Measurements from ENCODE around the gene MAD1L1. TPM values are rescaled to one million over a fixed set of nuclear protein-coding genes. Genes with fewer than 3 reads are reported as not detected.

The MAD1L1 gene
- total RNA-seq, 1 experiment from 2014 or later, result 50.8 TPM

- no peak for DNase-seq
- H3F3A ChIP-seq (ENCODE audit: insufficient read depth, low read depth), result no peaks in the 10 kb centered on the region
- CTCF ChIA-PET, result no interaction called here
Observed at GRCh38 chr7:1867370-1868260, 365.1 kb downstream of the MAD1L1 start.

DNA sequence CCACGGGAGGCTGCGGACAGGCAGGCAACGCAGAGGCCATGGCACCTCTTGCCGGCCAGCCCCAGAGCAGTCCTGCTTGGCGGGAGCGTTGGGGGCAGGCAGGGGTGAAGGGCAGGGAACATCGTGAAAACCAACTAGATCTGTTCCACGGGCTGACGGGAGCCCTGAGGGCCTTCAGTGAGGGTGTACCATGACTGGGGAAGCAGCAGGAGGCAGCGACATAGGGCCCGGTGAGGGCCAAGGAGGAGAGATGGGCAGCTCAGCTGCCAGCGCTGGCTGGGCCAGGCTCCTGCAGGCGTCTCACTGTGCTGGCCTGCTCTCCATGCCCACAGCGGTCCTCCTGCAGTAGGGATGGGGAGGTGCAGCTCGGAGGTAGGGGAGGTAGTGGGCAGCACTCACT, 366.1 kb downstream of the MAD1L1 start:
- Histone ChIP-seq H3K4me1 (replicated peaks; ENCODE audit: insufficient read depth) (no peaks in the 10 kb centered on the region), H3K79me2 (ENCODE audit: low read depth) (no peaks in the 10 kb centered on the region), H3K4me3 (no peak overlapping the region), H3K27ac (no peak overlapping the region), H3K4me2 (no peak overlapping the region), H3K36me3 (ENCODE audit: low read depth) (no peaks in the 10 kb centered on the region), H3K9me2 (ENCODE audit: insufficient read depth) (no peaks in the 10 kb centered on the region), H3K27me3 (ENCODE audit: insufficient read depth, low read depth) (no peaks in the 10 kb centered on the region), H3K9me3 (ENCODE audit: insufficient read depth, low read depth) (no peaks in the 10 kb centered on the region), H3F3A (ENCODE audit: insufficient read depth, low read depth) (no peaks in the 10 kb centered on the region), H4K20me1 (ENCODE audit: insufficient read depth) (peaks cover 3% of the 10 kb centered on the region; the same call in 1 of the 2 replicates), H2AFZ (no peak overlapping the region)
- TF ChIP-seq EZH2 (IDR thresholded peaks at IDR 0.05; ENCODE audit: low read depth) (no peak), CTCF (conservative IDR thresholded peaks at IDR 0.05) (no peak)
- intact Hi-C loops (cut with micrococcal nuclease; ENCODE audit: unreplicated experiment), result no loop called here
- ChIA-PET CTCF (no interaction called here), POLR2A (ENCODE audit: unreplicated experiment) (no interaction called here)
- DNase-seq, result no peak
- BruUV-seq (replicated peaks), result no TSS peak

More at GRCh38 chr7:1867370-1868260, 365.1 kb downstream of the MAD1L1 start:
- H4K20me1 ChIP-seq (ENCODE audit: insufficient read depth), result peaks cover 3% of the 10 kb centered on the region; the same call in 1 of the 2 replicates
- no peaks in the 10 kb centered on the region for H3K36me3 ChIP-seq (ENCODE audit: low read depth)
- TF ChIP-seq EZH2 (IDR thresholded peaks at IDR 0.05; ENCODE audit: low read depth) (no peak), CTCF (conservative IDR thresholded peaks at IDR 0.05) (no peak)
- BruUV-seq (replicated peaks), result no TSS peak
- H3K79me2 ChIP-seq (ENCODE audit: low read depth), result no peaks in the 10 kb centered on the region
- no peaks in the 10 kb centered on the region for H3K4me1 ChIP-seq (replicated peaks; ENCODE audit: insufficient read depth)
- H3K4me3 ChIP-seq, result no peak overlapping the region
- no peak overlapping the region for H3K4me2 ChIP-seq
- H3K9me2 ChIP-seq (ENCODE audit: insufficient read depth), result no peaks in the 10 kb centered on the region
- no peak overlapping the region for H3K27ac ChIP-seq
- H3K9me3 ChIP-seq (ENCODE audit: insufficient read depth, low read depth), result no peaks in the 10 kb centered on the region
- H3K27me3 ChIP-seq (ENCODE audit: insufficient read depth, low read depth), result no peaks in the 10 kb centered on the region
- H2AFZ ChIP-seq, result no peak overlapping the region
- POLR2A ChIA-PET (ENCODE audit: unreplicated experiment), result no interaction called here
- intact Hi-C loops (cut with micrococcal nuclease; ENCODE audit: unreplicated experiment), result no loop called here

DNA sequence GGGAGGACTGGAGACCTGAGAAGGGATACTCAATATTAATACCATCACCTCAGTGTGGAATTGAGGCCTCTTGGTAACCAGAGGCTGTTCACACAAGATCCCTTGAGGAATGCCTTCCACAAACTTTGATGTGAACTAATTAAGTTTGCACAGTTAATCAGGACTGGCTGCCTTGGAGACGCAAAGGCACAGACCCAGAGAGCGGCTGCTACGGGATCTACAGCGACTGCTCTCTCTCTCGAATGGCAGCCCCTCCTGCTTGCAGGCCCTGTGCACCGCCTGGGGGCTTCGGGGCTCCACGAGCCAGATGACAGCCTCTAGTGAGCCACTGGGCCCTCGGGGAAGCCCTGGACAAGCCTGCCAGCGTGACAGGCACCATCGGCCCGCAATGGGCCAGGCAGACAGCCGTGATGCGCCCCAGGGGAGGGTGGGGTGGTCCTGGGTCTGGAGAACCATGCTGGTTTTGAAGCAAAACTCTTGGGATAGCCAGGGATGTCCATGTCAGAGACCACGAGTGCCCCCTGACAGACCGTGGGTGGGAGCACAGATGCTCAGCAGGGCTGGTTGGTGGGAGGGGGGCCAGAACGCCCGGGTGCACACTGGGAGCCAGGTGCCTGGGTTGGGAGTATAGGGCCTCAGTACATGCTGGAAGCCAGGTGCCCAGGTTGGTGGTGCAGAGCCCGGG, 367.0 kb downstream of the MAD1L1 start:
- POLR2A ChIA-PET (ENCODE audit: unreplicated experiment), result no interaction called here
- H4K20me1 ChIP-seq (ENCODE audit: insufficient read depth), result peaks cover 3% of the 10 kb centered on the region; the same call in 1 of the 2 replicates
- no peaks in the 10 kb centered on the region for H3K4me1 ChIP-seq (replicated peaks; ENCODE audit: insufficient read depth)
- H3K79me2 ChIP-seq (ENCODE audit: low read depth), result no peaks in the 10 kb centered on the region
- H3K4me2 ChIP-seq, result no peak overlapping the region
- intact Hi-C loops (cut with micrococcal nuclease; ENCODE audit: unreplicated experiment), result no loop called here
- H3K27ac ChIP-seq, result no peak overlapping the region
- CTCF ChIA-PET, result no interaction called here
- no peak overlapping the region for H2AFZ ChIP-seq
- TF ChIP-seq CTCF (conservative IDR thresholded peaks at IDR 0.05) (no peak), EZH2 (IDR thresholded peaks at IDR 0.05; ENCODE audit: low read depth) (no peak)
- H3K4me3 ChIP-seq, result no peak overlapping the region
- no peaks in the 10 kb centered on the region for H3K36me3 ChIP-seq (ENCODE audit: low read depth)
- no TSS peak for BruUV-seq (replicated peaks)
- no peaks in the 10 kb centered on the region for H3K9me3 ChIP-seq (ENCODE audit: insufficient read depth, low read depth)
- H3K9me2 ChIP-seq (ENCODE audit: insufficient read depth), result no peaks in the 10 kb centered on the region
- H3K27me3 ChIP-seq (ENCODE audit: insufficient read depth, low read depth), result no peaks in the 10 kb centered on the region
- no peak for DNase-seq
- no peaks in the 10 kb centered on the region for H3F3A ChIP-seq (ENCODE audit: insufficient read depth, low read depth)

Measured in PC-9 (cell line).